Body of pancreas (tissue), 4 donors: ENCODE measurements around the gene DGLUCY.

Source experiments
- POLR2A ChIP-seq, 3 donors: fragments of 450-650 bp; IDR thresholded peaks; one replicate each; pipeline ENCODE4 v1.6.1; 2016; ENCODE audit warnings: antibody characterized with exemption in 3 of 3, mild to moderate bottlenecking in 2 of 3
- TF ChIP-seq, protein P1 (sequence below), 7 experiments: fragments of 450-650 bp in 4 of 7; fragments of 200-600 bp in 3 of 7; sonication (generic) in 3 of 7; IDR thresholded peaks; one replicate each; pipeline ENCODE4 v1.5.1; 2016 to 2019; ENCODE audit warnings: antibody characterized with exemption in 7 of 7

DNA sequence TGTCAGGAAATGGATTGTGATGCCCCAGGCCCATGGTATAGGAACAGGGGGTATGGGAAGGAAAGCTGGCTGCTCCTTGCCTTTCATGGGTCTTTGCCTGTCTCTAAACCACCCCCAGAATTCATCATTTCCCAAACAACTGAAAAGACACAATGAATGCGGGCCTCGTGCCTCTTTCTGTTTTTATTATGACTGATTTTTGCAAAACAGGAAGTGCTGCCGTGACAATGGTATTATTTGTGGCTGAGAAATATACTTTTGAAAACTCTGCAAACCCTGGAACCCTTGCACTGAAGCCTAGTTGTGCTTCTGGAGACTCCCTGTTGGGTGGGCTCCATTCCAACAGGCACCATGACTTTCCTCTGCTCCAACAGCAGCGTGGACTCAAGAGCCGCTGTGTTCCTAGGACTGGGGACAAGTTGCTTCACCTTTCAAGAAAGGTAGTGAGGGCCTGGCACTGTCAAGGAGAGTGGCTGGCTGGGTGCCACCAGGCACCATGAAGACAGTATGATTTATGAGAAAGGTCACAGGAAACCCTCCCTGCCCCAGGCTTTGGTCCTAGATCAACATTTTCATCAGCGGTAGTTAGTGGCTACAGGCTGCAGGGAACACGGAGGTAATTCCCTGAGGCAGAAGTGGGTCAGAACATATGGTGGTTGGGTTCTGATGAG is 4.8 kb upstream of the DGLUCY start:
- TF ChIP-seq POLR2A (IDR thresholded peaks at IDR 0.05) = no peak
- TF ChIP-seq, protein P1, sequence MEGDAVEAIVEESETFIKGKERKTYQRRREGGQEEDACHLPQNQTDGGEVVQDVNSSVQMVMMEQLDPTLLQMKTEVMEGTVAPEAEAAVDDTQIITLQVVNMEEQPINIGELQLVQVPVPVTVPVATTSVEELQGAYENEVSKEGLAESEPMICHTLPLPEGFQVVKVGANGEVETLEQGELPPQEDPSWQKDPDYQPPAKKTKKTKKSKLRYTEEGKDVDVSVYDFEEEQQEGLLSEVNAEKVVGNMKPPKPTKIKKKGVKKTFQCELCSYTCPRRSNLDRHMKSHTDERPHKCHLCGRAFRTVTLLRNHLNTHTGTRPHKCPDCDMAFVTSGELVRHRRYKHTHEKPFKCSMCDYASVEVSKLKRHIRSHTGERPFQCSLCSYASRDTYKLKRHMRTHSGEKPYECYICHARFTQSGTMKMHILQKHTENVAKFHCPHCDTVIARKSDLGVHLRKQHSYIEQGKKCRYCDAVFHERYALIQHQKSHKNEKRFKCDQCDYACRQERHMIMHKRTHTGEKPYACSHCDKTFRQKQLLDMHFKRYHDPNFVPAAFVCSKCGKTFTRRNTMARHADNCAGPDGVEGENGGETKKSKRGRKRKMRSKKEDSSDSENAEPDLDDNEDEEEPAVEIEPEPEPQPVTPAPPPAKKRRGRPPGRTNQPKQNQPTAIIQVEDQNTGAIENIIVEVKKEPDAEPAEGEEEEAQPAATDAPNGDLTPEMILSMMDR (IDR thresholded peaks at IDR 0.05) = no peak
